NCI-H446 (cell line): ENCODE data around the gene SIL1.
A peak's percentile ranks its signal among the peaks of the same experiment; 100 is the strongest.
"Not testable (repeated sequence)": the region's sequence is repeated elsewhere in the genome, so short reads cannot be mapped to it uniquely, and the experiment has no call there.

Experiments
- DNase-seq, 2 experiments: peaks; one replicate each; lab custom pipeline; 2025; lab: John Stamatoyannopoulos, UW

The SIL1 gene

GRCh38 chr5:139068494-139069151 lies 129.5 kb downstream of the SIL1 start:
- no peak for DNase-seq

GRCh38 chr5:139068060-139068459 lies 130.1 kb downstream of the SIL1 start:
- no peak for DNase-seq

- no peak for DNase-seq
These were observed 132.9 kb downstream of the SIL1 start for GRCh38 chr5:139065306-139065705.

- DNase-seq: no peak
These were observed 133.6 kb downstream of the SIL1 start for GRCh38 chr5:139064613-139065012.

- DNase-seq: no peak
These were observed 134.5 kb downstream of the SIL1 start for GRCh38 chr5:139063664-139064054.

- DNase-seq: no peak
These were observed 135.1 kb downstream of the SIL1 start for GRCh38 chr5:139062910-139063663.

- peak in 1 of 2 experiments; percentile 11 for DNase-seq
These were observed 136.3 kb downstream of the SIL1 start for GRCh38 chr5:139061856-139062255.

- DNase-seq: peak in 1 of 2 experiments; percentile 19
These were observed 136.9 kb downstream of the SIL1 start for GRCh38 chr5:139061274-139061673.

GRCh38 chr5:139058121-139058520 lies 140.0 kb downstream of the SIL1 start:
- DNase-seq: no peak

GRCh38 chr5:139057045-139057939 lies 140.9 kb downstream of the SIL1 start:
- not testable (repeated sequence) for DNase-seq

GRCh38 chr5:139052975-139053374 lies 145.2 kb downstream of the SIL1 start:
- DNase-seq: no peak

GRCh38 chr5:139051392-139051791 lies 146.8 kb downstream of the SIL1 start:
- peak in 1 of 2 experiments; percentile 15 for DNase-seq

GRCh38 chr5:139050432-139050831 lies 147.7 kb downstream of the SIL1 start:
- DNase-seq: no peak

- DNase-seq: no peak
These were observed 148.4 kb downstream of the SIL1 start for GRCh38 chr5:139049780-139050179.

- no peak for DNase-seq
These were observed 151.6 kb downstream of the SIL1 start for GRCh38 chr5:139046551-139046950.

- DNase-seq: no peak
These were observed 154.8 kb downstream of the SIL1 start for GRCh38 chr5:139043157-139043905.

GRCh38 chr5:139040081-139040480 lies 158.1 kb downstream of the SIL1 start:
- DNase-seq: peak in 1 of 2 experiments; percentile 16

- no peak for DNase-seq
These were observed 159.4 kb downstream of the SIL1 start for GRCh38 chr5:139038613-139039305.

GRCh38 chr5:139037732-139038131 lies 160.4 kb downstream of the SIL1 start:
- DNase-seq: no peak

GRCh38 chr5:139036332-139036731 lies 161.8 kb downstream of the SIL1 start:
- DNase-seq: not testable (repeated sequence)

- no peak for DNase-seq
These were observed 171.0 kb downstream of the SIL1 start for GRCh38 chr5:139027150-139027549.
